Measurements from ENCODE around the gene SULT1A4. TPM values are rescaled to one million over a fixed set of nuclear protein-coding genes. Genes with fewer than 3 reads are reported as not detected.
"Not testable (repeated sequence)": the region's sequence is repeated elsewhere in the genome, so short reads cannot be mapped to it uniquely, and the experiment has no call there.

SULT1A4 gene
- total and polyA plus RNA-seq, 2 of the 4 experiments (the other 2 are of a cell fraction) = 1.1 to 2.4 TPM

GRCh38 chr16:29472065-29472464 is 12.4 kb downstream of the SULT1A4 start:
- H2AK5ac ChIP-seq (ENCODE audit: low read depth, low read length); H3K23ac ChIP-seq (ENCODE audit: low read depth, low read length); in situ Hi-C loops (cut with MboI; ENCODE audit: low sequenced_read_pairs); H3K27me3 ChIP-seq (ENCODE audit: control insufficient read depth, insufficient read depth, low read length); H3K9me1 ChIP-seq (ENCODE audit: insufficient read depth, low read length); H3K4ac ChIP-seq (ENCODE audit: low read depth, low read length); H2AFZ ChIP-seq (replicated peaks; ENCODE audit: low read length, poor library complexity); POLR2A ChIA-PET (ENCODE audit: unreplicated experiment); H3K4me1 ChIP-seq (ENCODE audit: control insufficient read depth, insufficient read depth, low read length); H2AK9ac ChIP-seq (replicated peaks; ENCODE audit: low read depth, low read length, poor library complexity); H3K4me2 ChIP-seq (ENCODE audit: low read depth, low read length); H4K5ac ChIP-seq (ENCODE audit: low read depth, low read length); BruUV-seq (replicated peaks); H4K8ac ChIP-seq (ENCODE audit: low read depth in 2 of 2, low read length in 2 of 2); H2BK20ac ChIP-seq (ENCODE audit: low read depth, low read length); H3K9me3 ChIP-seq (ENCODE audit: control insufficient read depth, insufficient read depth, low read length); H3K27ac ChIP-seq (ENCODE audit: insufficient read depth, low read length); H3K18ac ChIP-seq (ENCODE audit: low read depth, low read length); H3K14ac ChIP-seq (replicated peaks; ENCODE audit: low read depth, low read length); dilution Hi-C loops (cut with HindIII; ENCODE audit: low sequenced_read_pairs, unreplicated experiment); H3K79me1 ChIP-seq (ENCODE audit: low read depth in 1 of 2, low read length in 2 of 2); H2BK15ac ChIP-seq (ENCODE audit: low read depth, low read length); DNase-seq; H2BK120ac ChIP-seq (ENCODE audit: low read depth, low read length); H3K36me3 ChIP-seq (ENCODE audit: control insufficient read depth, insufficient read depth, low read length); H4K91ac ChIP-seq (ENCODE audit: insufficient read depth, low read depth, low read length); ATAC-seq (ENCODE audit: low read depth); H3K56ac ChIP-seq (ENCODE audit: extremely low read depth, insufficient read depth, low read length); intact Hi-C loops (cut with micrococcal nuclease); H3K4me3 ChIP-seq (ENCODE audit: insufficient read depth, low read depth, low read length); H4K20me1 ChIP-seq (ENCODE audit: insufficient read depth, low read length); CTCF ChIA-PET; H3K9ac ChIP-seq (ENCODE audit: low read depth, low read length); H2BK5ac ChIP-seq (ENCODE audit: low read depth, low read length, poor library complexity, severe bottlenecking): not testable (repeated sequence)
- WGBS, 2 experiments (ENCODE audit: extremely low coverage in 2 of 2, insufficient read length in 1 of 2) = no CpG with 5 or more reads among the region's 4 CpGs

GRCh38 chr16:29482276-29482675 is 22.6 kb downstream of the SULT1A4 start:
- H2BK120ac ChIP-seq (ENCODE audit: low read depth, low read length); H3K23ac ChIP-seq (ENCODE audit: low read depth, low read length); H3K4me1 ChIP-seq (ENCODE audit: control insufficient read depth, insufficient read depth, low read length); H4K91ac ChIP-seq (ENCODE audit: insufficient read depth, low read depth, low read length); H2BK5ac ChIP-seq (ENCODE audit: low read depth, low read length, poor library complexity, severe bottlenecking); H3K27me3 ChIP-seq (ENCODE audit: control insufficient read depth, insufficient read depth, low read length); BruUV-seq (replicated peaks); in situ Hi-C loops (cut with MboI; ENCODE audit: low sequenced_read_pairs); H3K79me1 ChIP-seq (ENCODE audit: low read depth in 1 of 2, low read length in 2 of 2); H3K9me1 ChIP-seq (ENCODE audit: insufficient read depth, low read length); H2BK20ac ChIP-seq (ENCODE audit: low read depth, low read length); H2AK5ac ChIP-seq (ENCODE audit: low read depth, low read length); intact Hi-C loops (cut with micrococcal nuclease); H3K27ac ChIP-seq (ENCODE audit: insufficient read depth, low read length); CTCF ChIA-PET; H4K20me1 ChIP-seq (ENCODE audit: insufficient read depth, low read length); H2AK9ac ChIP-seq (replicated peaks; ENCODE audit: low read depth, low read length, poor library complexity); H3K9me3 ChIP-seq (ENCODE audit: control insufficient read depth, insufficient read depth, low read length); H2BK15ac ChIP-seq (ENCODE audit: low read depth, low read length); dilution Hi-C loops (cut with HindIII; ENCODE audit: low sequenced_read_pairs, unreplicated experiment); H3K56ac ChIP-seq (ENCODE audit: extremely low read depth, insufficient read depth, low read length); H3K36me3 ChIP-seq (ENCODE audit: control insufficient read depth, insufficient read depth, low read length); DNase-seq; H3K14ac ChIP-seq (replicated peaks; ENCODE audit: low read depth, low read length); H4K5ac ChIP-seq (ENCODE audit: low read depth, low read length); H2AFZ ChIP-seq (replicated peaks; ENCODE audit: low read length, poor library complexity); H3K4me2 ChIP-seq (ENCODE audit: low read depth, low read length); H4K8ac ChIP-seq (ENCODE audit: low read depth in 2 of 2, low read length in 2 of 2); ATAC-seq (ENCODE audit: low read depth); POLR2A ChIA-PET (ENCODE audit: unreplicated experiment); H3K4ac ChIP-seq (ENCODE audit: low read depth, low read length); H3K4me3 ChIP-seq (ENCODE audit: insufficient read depth, low read depth, low read length); H3K9ac ChIP-seq (ENCODE audit: low read depth, low read length); H3K18ac ChIP-seq (ENCODE audit: low read depth, low read length): not testable (repeated sequence)
- no CpG with 5 or more reads among the region's 12 CpGs for WGBS, 2 experiments (ENCODE audit: extremely low coverage in 2 of 2, insufficient read length in 1 of 2)
